Neuronal stem cell (in vitro differentiated cells): ENCODE measurements around the gene FHIT.
"Not testable (repeated sequence)": the region's sequence is repeated elsewhere in the genome, so short reads cannot be mapped to it uniquely, and the experiment has no call there.

ENCODE experiments used
- DNase-seq: peaks from one replicate; pipeline ENCODE4 v3.0.0-alpha.2; 2013; ENCODE audit warnings: low spot score
- H2AFZ ChIP-seq: one replicate; pipeline ENCODE4 v1.6.1; 2013; ENCODE audit warnings: mild to moderate bottlenecking, low read length, inconsistent platforms
- H2AK5ac ChIP-seq: 2 replicates; pipeline ENCODE4 v1.6.1; 2013; ENCODE audit warnings: low read depth, mild to moderate bottlenecking, inconsistent platforms, low read length, moderate library complexity, mixed read lengths
- H2BK120ac ChIP-seq: 2 replicates; pipeline ENCODE4 v1.6.1; 2013; ENCODE audit warnings: low read depth, mild to moderate bottlenecking, inconsistent platforms, low read length, moderate library complexity, mixed read lengths
- H2BK12ac ChIP-seq: one replicate; pipeline ENCODE4 v1.6.1; 2013; ENCODE audit warnings: low read length, inconsistent platforms
- H2BK15ac ChIP-seq: 2 replicates; pipeline ENCODE4 v1.6.1; 2013; ENCODE audit warnings: mild to moderate bottlenecking, low read length, inconsistent platforms, mixed read lengths
- H2BK5ac ChIP-seq: one replicate; pipeline ENCODE4 v1.6.1; 2013; ENCODE audit warnings: inconsistent platforms, mild to moderate bottlenecking, low read length, moderate library complexity
- H3K14ac ChIP-seq: one replicate; pipeline ENCODE4 v1.6.1; 2013; ENCODE audit warnings: low read length, inconsistent platforms
- H3K18ac ChIP-seq: 2 replicates; pipeline ENCODE4 v1.6.1; 2013; ENCODE audit warnings: low read length, inconsistent platforms
- H3K23ac ChIP-seq: 2 replicates; pipeline ENCODE4 v1.6.1; 2013; ENCODE audit warnings: low read depth, mild to moderate bottlenecking, mixed read lengths, low read length, inconsistent platforms; ENCODE audit not compliant: poor library complexity
- H3K27ac ChIP-seq: replicated peaks from 3 replicates; pipeline ENCODE4 v1.5.1; 2013; ENCODE audit warnings: low read length, inconsistent platforms
- H3K27me3 ChIP-seq, 3 experiments: 2 replicates each; pipeline ENCODE4 v1.6.1; 2013; ENCODE audit warnings: low read length in 3 of 3, mild to moderate bottlenecking in 2 of 3, inconsistent platforms in 1 of 3, low read depth in 1 of 3, mixed read lengths in 1 of 3, moderate library complexity in 1 of 3; ENCODE audit not compliant: control insufficient read depth in 3 of 3, insufficient read depth in 3 of 3
- H3K36me3 ChIP-seq, 2 donors: replicated peaks in 1 of 2; 2 replicates each; pipeline ENCODE4 v1.6.1; 2013; ENCODE audit warnings: low read length in 2 of 2; ENCODE audit not compliant: control insufficient read depth in 2 of 2, insufficient read depth in 2 of 2
- H3K4ac ChIP-seq: 2 replicates; pipeline ENCODE4 v1.6.1; 2013; ENCODE audit warnings: inconsistent platforms, mild to moderate bottlenecking, low read length, moderate library complexity
- H3K4me1 ChIP-seq, 2 donors: 1 replicate in 1 of 2; 2 replicates in 1 of 2; pipeline ENCODE4 v1.6.1; 2013; ENCODE audit warnings: low read length in 2 of 2, low read depth in 1 of 2; ENCODE audit not compliant: control insufficient read depth in 2 of 2, insufficient read depth in 1 of 2
- H3K4me2 ChIP-seq: one replicate; pipeline ENCODE4 v1.6.1; 2013; ENCODE audit warnings: mild to moderate bottlenecking, low read length, inconsistent platforms; ENCODE audit not compliant: insufficient read depth, poor library complexity, severe bottlenecking
- H3K4me3 ChIP-seq, 2 donors: 2 replicates each; pipeline ENCODE4 v1.5.1; 2013; ENCODE audit warnings: low read length in 2 of 2, mild to moderate bottlenecking in 2 of 2, inconsistent platforms in 1 of 2, moderate library complexity in 1 of 2
- H3K79me1 ChIP-seq: one replicate; pipeline ENCODE4 v1.6.1; 2013; ENCODE audit warnings: low read depth, mild to moderate bottlenecking, inconsistent platforms, low read length, moderate library complexity
- H3K9ac ChIP-seq: one replicate; pipeline ENCODE4 v1.6.1; 2013; ENCODE audit warnings: mild to moderate bottlenecking, low read depth, low read length, inconsistent platforms; ENCODE audit not compliant: poor library complexity
- H3K9me3 ChIP-seq, 2 donors: replicated peaks in 1 of 2; 2 replicates each; pipeline versions ENCODE3 to v1.6.1; 2013; ENCODE audit warnings: low read length in 2 of 2, mild to moderate bottlenecking in 2 of 2, inconsistent platforms in 1 of 2, low read depth in 1 of 2, mixed read lengths in 1 of 2, moderate library complexity in 1 of 2; ENCODE audit not compliant: control insufficient read depth in 2 of 2, insufficient read depth in 1 of 2
- H4K8ac ChIP-seq: one replicate; pipeline ENCODE4 v1.6.1; 2013; ENCODE audit warnings: low read depth, mild to moderate bottlenecking, inconsistent platforms, low read length, moderate library complexity
- H4K91ac ChIP-seq: one replicate; pipeline ENCODE4 v1.6.1; 2013; ENCODE audit warnings: low read length, low read depth, mild to moderate bottlenecking, inconsistent platforms; ENCODE audit not compliant: poor library complexity
- WGBS, 2 donors: extraction: QIAGEN DNeasy Blood & Tissue Kit; methylation state at CpG; one replicate each; pipeline ENCODE4 v1.1.7; 2013; ENCODE audit warnings: missing lambda C conversion rate in 2 of 2, mixed read lengths in 1 of 2; ENCODE audit not compliant: insufficient read length in 2 of 2, insufficient replicate concordance in 1 of 2; ENCODE audit errors: extremely low coverage in 2 of 2; 5-methylcytosine and 5-hydroxymethylcytosine counted together

The FHIT gene

GRCh38 chr3:61221759-61222362 is 29.4 kb downstream of the FHIT start:
- no peak overlapping the region for H3K4me2 ChIP-seq
- DNase-seq = no peak
- peaks cover 2 to 4% of the 10 kb centered on the region in 2 donors for H3K4me1 ChIP-seq
- no peak overlapping the region for H3K4me3 ChIP-seq
- no peak overlapping the region for H2BK15ac ChIP-seq
- H3K27me3 ChIP-seq = no peaks in the 10 kb centered on the region
- H2AFZ ChIP-seq = peak overlapping the region; percentile 47
- no peak overlapping the region for H4K91ac ChIP-seq
- H2BK120ac ChIP-seq = no peak overlapping the region
- no CpG with 5 or more reads among the region's 6 CpGs for WGBS, 2 donors
- peak overlapping the region; percentile 9 for H3K23ac ChIP-seq
- H3K18ac ChIP-seq = peak overlapping the region; percentile 25
- no peak overlapping the region for H2BK12ac ChIP-seq
- no peak overlapping the region for H2BK5ac ChIP-seq
- no peak overlapping the region for H3K14ac ChIP-seq
- no peak overlapping the region for H2AK5ac ChIP-seq
- H3K9me3 ChIP-seq = peaks cover 0 to 2% of the 10 kb centered on the region in 2 donors
- H3K79me1 ChIP-seq = no peaks in the 10 kb centered on the region
- no peak overlapping the region for H4K8ac ChIP-seq
- H3K27ac ChIP-seq = no peak overlapping the region
- H3K36me3 ChIP-seq = no peaks in the 10 kb centered on the region
- no peak overlapping the region for H3K4ac ChIP-seq
- H3K9ac ChIP-seq = no peak overlapping the region

DNA sequence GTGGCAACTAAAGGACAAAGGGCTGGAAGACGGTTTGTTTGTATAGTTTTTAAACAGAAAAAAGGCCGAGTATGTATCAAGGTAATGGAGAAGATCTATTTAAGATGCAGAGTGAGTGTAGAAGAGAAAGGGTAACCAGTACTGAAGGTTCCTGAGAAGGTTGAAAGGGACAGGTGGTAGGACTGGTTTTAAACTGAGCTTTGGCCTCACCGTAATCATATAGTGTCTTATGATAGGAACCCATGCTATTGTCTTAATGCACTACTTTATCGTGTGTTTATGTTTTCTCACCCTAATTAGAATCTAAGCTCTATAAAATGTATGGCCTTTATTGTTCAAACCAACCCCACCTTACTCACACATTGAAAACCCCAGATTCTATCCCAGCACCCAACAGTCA is 32.7 kb downstream of the FHIT start:
- H4K91ac ChIP-seq = no peak overlapping the region
- no peak overlapping the region for H2AK5ac ChIP-seq
- no peak overlapping the region for H3K27ac ChIP-seq
- no peak overlapping the region for H2BK15ac ChIP-seq
- H3K4ac ChIP-seq = no peak overlapping the region
- H3K18ac ChIP-seq = no peak overlapping the region
- no peak overlapping the region for H3K9ac ChIP-seq
- no peaks in the 10 kb centered on the region for H3K27me3 ChIP-seq
- no peak overlapping the region for H4K8ac ChIP-seq
- H2AFZ ChIP-seq = no peak overlapping the region
- no CpG with 5 or more reads among the region's 4 CpGs for WGBS, 2 donors
- H3K4me3 ChIP-seq = no peak overlapping the region
- H3K4me1 ChIP-seq = peaks cover 0 to 4% of the 10 kb centered on the region in 2 donors
- H3K14ac ChIP-seq = no peak overlapping the region
- no peaks in the 10 kb centered on the region for H3K36me3 ChIP-seq
- peaks cover 0 to 2% of the 10 kb centered on the region in 2 donors for H3K9me3 ChIP-seq
- H2BK12ac ChIP-seq = no peak overlapping the region
- no peak overlapping the region for H2BK5ac ChIP-seq
- H2BK120ac ChIP-seq = no peak overlapping the region
- no peak overlapping the region for H3K4me2 ChIP-seq
- no peak for DNase-seq
- no peak overlapping the region for H3K23ac ChIP-seq
- no peaks in the 10 kb centered on the region for H3K79me1 ChIP-seq

- H2BK5ac ChIP-seq, H3K27me3 ChIP-seq, H4K91ac ChIP-seq, H3K4me3 ChIP-seq, H3K9ac ChIP-seq, H3K4ac ChIP-seq, H3K27ac ChIP-seq, H3K79me1 ChIP-seq, H2AK5ac ChIP-seq, H3K4me2 ChIP-seq, H3K14ac ChIP-seq, H3K36me3 ChIP-seq, H3K9me3 ChIP-seq, H2BK12ac ChIP-seq, H2BK120ac ChIP-seq, H4K8ac ChIP-seq, H3K4me1 ChIP-seq, H3K18ac ChIP-seq, H3K23ac ChIP-seq, H2AFZ ChIP-seq, DNase-seq, H2BK15ac ChIP-seq: not testable (repeated sequence)
- WGBS, 2 donors = no CpG with 5 or more reads among the region's 3 CpGs
Observed at GRCh38 chr3:61216171-61216570, 35.1 kb downstream of the FHIT start.

DNA sequence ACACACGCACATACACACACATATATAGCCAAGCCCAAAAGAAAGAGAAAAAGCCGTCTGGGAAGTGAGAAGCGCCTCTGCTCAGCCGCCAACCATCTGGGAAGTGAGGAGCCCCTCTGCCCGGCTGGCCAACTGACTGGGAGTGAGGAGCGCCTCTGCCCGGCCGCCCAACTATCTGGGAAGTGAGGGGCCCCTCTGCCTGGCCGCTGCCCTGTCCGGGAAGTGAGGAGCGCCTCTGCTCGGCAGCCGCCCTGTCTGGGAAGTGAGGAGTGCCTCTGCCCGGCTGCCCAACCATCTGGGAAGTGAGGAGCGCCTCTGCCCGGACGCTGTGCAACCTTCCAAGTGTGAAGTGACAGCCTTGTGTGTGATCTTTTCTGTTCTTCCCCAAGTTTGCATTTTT is 49.2 kb downstream of the FHIT start:
- H3K36me3 ChIP-seq = no peaks in the 10 kb centered on the region
- H2BK12ac ChIP-seq = no peak overlapping the region
- H3K4ac ChIP-seq = no peak overlapping the region
- H2BK5ac ChIP-seq = no peak overlapping the region
- no peak overlapping the region for H3K18ac ChIP-seq
- H3K4me2 ChIP-seq = no peak overlapping the region
- no peaks in the 10 kb centered on the region for H3K27me3 ChIP-seq
- no peak overlapping the region for H3K14ac ChIP-seq
- no peak overlapping the region for H2AK5ac ChIP-seq
- H3K9ac ChIP-seq = no peak overlapping the region
- no peak overlapping the region for H2AFZ ChIP-seq
- H2BK15ac ChIP-seq = no peak overlapping the region
- H3K79me1 ChIP-seq = no peaks in the 10 kb centered on the region
- no peak overlapping the region for H4K8ac ChIP-seq
- H3K9me3 ChIP-seq = no peaks in the 10 kb centered on the region
- H3K27ac ChIP-seq = no peak overlapping the region
- no peak overlapping the region for H4K91ac ChIP-seq
- H3K4me1 ChIP-seq = peaks cover 0 to 6% of the 10 kb centered on the region in 2 donors
- H3K23ac ChIP-seq = no peak overlapping the region
- H3K4me3 ChIP-seq = no peak overlapping the region
- WGBS, 2 donors = no CpG with 5 or more reads among the region's 17 CpGs
- DNase-seq = no peak
- no peak overlapping the region for H2BK120ac ChIP-seq
